Keratinocyte (primary cell): ENCODE measurements around the gene ANKS1B.

ENCODE experiments used
- CTCF ChIP-seq, 3 experiments: IDR thresholded peaks in 1 of 3; conservative IDR thresholded peaks in 1 of 3; optimal IDR thresholded peaks in 1 of 3; 2 replicates in 2 of 3; 3 replicates in 1 of 3; pipeline versions ENCODE3 to v1.5.1; 2011; ENCODE audit warnings: low read length in 3 of 3, mild to moderate bottlenecking in 3 of 3, moderate library complexity in 2 of 3, control low read depth in 1 of 3, inconsistent platforms in 1 of 3; ENCODE audit not compliant: insufficient read depth in 2 of 3; ENCODE audit errors: extremely low read depth in 1 of 3
- EZH2 ChIP-seq: IDR thresholded peaks from one replicate; pipeline ENCODE4 v1.6.1; 2012; ENCODE audit warnings: inconsistent platforms, mild to moderate bottlenecking, low read length, moderate library complexity

GRCh38 chr12:99758997-99759396 lies 225.7 kb downstream of the ANKS1B start:
- TF ChIP-seq CTCF (optimal IDR thresholded peaks at IDR 0.05 in 1 of 3, IDR thresholded peaks at IDR 0.05 in 1 of 3, conservative IDR thresholded peaks at IDR 0.05 in 1 of 3; ENCODE audit: extremely low read depth in 1 of 3, insufficient read depth in 2 of 3, low read length in 3 of 3) (no peak), EZH2 (no peak)
